ENCODE measurements around the gene PKN1.

DNA sequence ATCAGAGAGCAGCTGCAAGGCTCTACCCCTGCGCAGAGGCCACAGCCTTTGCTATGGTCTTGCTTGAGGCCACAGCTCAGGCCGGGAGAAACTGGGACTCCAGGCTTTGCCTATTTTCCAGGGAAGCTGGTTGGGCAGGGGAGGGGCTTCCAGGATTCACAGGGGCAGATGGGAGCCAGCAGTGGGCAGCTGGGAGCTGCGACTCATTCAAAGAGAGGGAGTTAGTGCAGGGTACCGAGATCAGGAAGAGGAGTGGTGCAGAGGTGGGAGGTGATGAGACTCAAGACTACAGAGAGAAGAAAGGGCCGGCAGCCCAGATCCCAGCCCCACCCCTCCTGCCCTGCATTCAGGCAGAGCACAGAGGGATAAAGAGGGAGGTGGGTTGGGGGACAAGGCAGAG, 39.8 kb upstream of the PKN1 start:
- TF ChIP-seq, protein P1, sequence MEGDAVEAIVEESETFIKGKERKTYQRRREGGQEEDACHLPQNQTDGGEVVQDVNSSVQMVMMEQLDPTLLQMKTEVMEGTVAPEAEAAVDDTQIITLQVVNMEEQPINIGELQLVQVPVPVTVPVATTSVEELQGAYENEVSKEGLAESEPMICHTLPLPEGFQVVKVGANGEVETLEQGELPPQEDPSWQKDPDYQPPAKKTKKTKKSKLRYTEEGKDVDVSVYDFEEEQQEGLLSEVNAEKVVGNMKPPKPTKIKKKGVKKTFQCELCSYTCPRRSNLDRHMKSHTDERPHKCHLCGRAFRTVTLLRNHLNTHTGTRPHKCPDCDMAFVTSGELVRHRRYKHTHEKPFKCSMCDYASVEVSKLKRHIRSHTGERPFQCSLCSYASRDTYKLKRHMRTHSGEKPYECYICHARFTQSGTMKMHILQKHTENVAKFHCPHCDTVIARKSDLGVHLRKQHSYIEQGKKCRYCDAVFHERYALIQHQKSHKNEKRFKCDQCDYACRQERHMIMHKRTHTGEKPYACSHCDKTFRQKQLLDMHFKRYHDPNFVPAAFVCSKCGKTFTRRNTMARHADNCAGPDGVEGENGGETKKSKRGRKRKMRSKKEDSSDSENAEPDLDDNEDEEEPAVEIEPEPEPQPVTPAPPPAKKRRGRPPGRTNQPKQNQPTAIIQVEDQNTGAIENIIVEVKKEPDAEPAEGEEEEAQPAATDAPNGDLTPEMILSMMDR (optimal IDR thresholded peaks at IDR 0.05 in 1 of 3, IDR thresholded peaks at IDR 0.05 in 1 of 3, conservative IDR thresholded peaks at IDR 0.05 in 1 of 3; ENCODE audit: extremely low read depth in 1 of 3, insufficient read depth in 2 of 3, low read length in 3 of 3): no peak
- no peak for TF ChIP-seq EZH2 (IDR thresholded peaks at IDR 0.05; ENCODE audit: low read length)
